Left forelimb (tissue), 1 donor: ENCODE measurements around the gene ZNF780B.
A peak's percentile ranks its signal among the peaks of the same experiment; 100 is the strongest.
"Not testable (repeated sequence)": the region's sequence is repeated elsewhere in the genome, so short reads cannot be mapped to it uniquely, and the experiment has no call there.

Experiments used
- DNase-seq: peaks from one replicate; pipeline ENCODE4 v3.0.0-alpha.2; 2018; ENCODE audit warnings: low spot score

ZNF780B gene

GRCh38 chr19:40055832-40056504 lies at the start of gene ZNF780B:
TSS of gene ZNF780B (minus strand) at chr19:40056231. CDS start at chr19:40050332, 5,899 bp downstream.
- peak; percentile 72 for DNase-seq

- DNase-seq = no peak
These were observed 48.7 kb upstream of the ZNF780B start for GRCh38 chr19:40104754-40105153.

GRCh38 chr19:40103600-40103999 lies 47.6 kb upstream of the ZNF780B start:
- DNase-seq = no peak

GRCh38 chr19:40101813-40102212 lies 45.8 kb upstream of the ZNF780B start:
- DNase-seq = no peak

GRCh38 chr19:40093416-40093815 lies 37.4 kb upstream of the ZNF780B start:
- DNase-seq = no peak

- no peak for DNase-seq
These were observed 35.4 kb upstream of the ZNF780B start for GRCh38 chr19:40091205-40092129.

- DNase-seq = peak; percentile 87
These were observed 34.5 kb upstream of the ZNF780B start, which contains the start of gene ZNF780A for GRCh38 chr19:40090241-40091204. TSS of gene ZNF780A (minus strand) at chr19:40090943. CDS start at chr19:40084753, 6,190 bp downstream.

GRCh38 chr19:40089462-40089861 lies 33.4 kb upstream of the ZNF780B start:
- DNase-seq = no peak

GRCh38 chr19:40088299-40089047 lies 32.4 kb upstream of the ZNF780B start:
- no peak for DNase-seq

GRCh38 chr19:40084948-40085347 lies 28.9 kb upstream of the ZNF780B start:
- no peak for DNase-seq

- DNase-seq = no peak
These were observed 25.4 kb upstream of the ZNF780B start for GRCh38 chr19:40081411-40081810.

GRCh38 chr19:40080289-40080688 lies 24.3 kb upstream of the ZNF780B start:
- no peak for DNase-seq

- DNase-seq = no peak
These were observed 22.3 kb upstream of the ZNF780B start for GRCh38 chr19:40078377-40078776.

- no peak for DNase-seq
These were observed 14.0 kb upstream of the ZNF780B start for GRCh38 chr19:40070058-40070457.

GRCh38 chr19:40059624-40060023 lies 3.6 kb upstream of the ZNF780B start:
- no peak for DNase-seq

GRCh38 chr19:40057166-40057565 lies 1.1 kb upstream of the ZNF780B start:
- DNase-seq = no peak

GRCh38 chr19:40056505-40056904 lies 474 bp upstream of the ZNF780B start:
- DNase-seq = no peak

- no peak for DNase-seq
These were observed 982 bp downstream of the ZNF780B start for GRCh38 chr19:40055049-40055448.

GRCh38 chr19:40054632-40055031 lies 1.4 kb downstream of the ZNF780B start:
- DNase-seq = no peak

- DNase-seq = no peak
These were observed 2.5 kb downstream of the ZNF780B start for GRCh38 chr19:40053491-40053890.

GRCh38 chr19:40041718-40042117 lies 14.3 kb downstream of the ZNF780B start:
- not testable (repeated sequence) for DNase-seq
